ENCODE measurements around the gene CASKIN1. TPM values are rescaled to one million over a fixed set of nuclear protein-coding genes. Genes with fewer than 3 reads are reported as not detected.
"Not testable (repeated sequence)": the region's sequence is repeated elsewhere in the genome, so short reads cannot be mapped to it uniquely, and the experiment has no call there.

Gene CASKIN1
- total RNA-seq, 1 donor from 2014 or later = under 0.01 TPM

DNA sequence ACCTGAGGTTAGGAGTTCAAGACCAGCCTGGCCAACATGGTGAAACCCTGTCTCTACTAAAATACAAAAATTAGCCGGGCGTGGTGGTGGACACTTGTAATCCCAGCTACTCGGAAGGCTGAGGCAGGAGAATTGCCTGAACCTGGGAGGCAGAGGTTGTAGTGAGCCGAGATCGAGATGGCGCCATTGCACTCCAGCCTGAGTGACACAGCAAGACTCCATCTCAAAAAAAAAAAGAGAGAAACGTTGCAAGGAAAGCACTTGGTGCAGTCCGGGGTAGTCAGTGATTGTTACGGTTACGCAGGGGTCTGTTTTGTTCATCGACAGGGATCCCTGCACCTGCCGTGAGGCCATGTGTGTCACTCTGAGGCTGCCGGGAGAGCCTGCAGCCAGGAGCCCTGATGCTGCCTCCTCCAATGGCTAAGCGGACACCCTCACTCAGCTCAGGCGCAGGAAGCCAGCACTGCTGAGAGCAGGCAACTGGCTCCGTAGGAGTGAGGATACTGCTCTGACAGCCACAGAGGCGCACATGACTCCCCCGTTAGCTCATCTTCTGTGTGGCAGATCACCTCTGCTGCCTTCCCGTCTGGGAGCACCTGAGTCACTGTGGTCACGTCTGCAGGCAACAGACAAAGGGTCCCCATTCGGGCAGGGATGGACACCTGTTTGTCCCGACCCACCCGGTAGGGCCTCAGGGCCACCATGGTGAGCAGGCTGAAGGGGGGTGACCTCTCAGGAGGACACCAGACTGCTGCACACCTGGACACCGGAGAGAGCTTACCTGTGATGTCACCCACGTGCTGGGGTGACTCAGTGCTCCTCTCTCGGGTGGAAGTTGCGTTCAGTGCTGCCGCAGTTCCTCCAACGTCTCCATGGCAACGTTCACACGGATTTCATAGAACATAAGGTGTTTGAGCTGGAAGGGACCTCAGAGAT lies 53.2 kb downstream of the CASKIN1 start:
- H3K27me3 ChIP-seq (ENCODE audit: control insufficient read depth, insufficient read depth, low read length) = no peaks in the 10 kb centered on the region
- no peak for FAIRE-seq
- TF ChIP-seq, protein P1, sequence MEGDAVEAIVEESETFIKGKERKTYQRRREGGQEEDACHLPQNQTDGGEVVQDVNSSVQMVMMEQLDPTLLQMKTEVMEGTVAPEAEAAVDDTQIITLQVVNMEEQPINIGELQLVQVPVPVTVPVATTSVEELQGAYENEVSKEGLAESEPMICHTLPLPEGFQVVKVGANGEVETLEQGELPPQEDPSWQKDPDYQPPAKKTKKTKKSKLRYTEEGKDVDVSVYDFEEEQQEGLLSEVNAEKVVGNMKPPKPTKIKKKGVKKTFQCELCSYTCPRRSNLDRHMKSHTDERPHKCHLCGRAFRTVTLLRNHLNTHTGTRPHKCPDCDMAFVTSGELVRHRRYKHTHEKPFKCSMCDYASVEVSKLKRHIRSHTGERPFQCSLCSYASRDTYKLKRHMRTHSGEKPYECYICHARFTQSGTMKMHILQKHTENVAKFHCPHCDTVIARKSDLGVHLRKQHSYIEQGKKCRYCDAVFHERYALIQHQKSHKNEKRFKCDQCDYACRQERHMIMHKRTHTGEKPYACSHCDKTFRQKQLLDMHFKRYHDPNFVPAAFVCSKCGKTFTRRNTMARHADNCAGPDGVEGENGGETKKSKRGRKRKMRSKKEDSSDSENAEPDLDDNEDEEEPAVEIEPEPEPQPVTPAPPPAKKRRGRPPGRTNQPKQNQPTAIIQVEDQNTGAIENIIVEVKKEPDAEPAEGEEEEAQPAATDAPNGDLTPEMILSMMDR (IDR thresholded peaks at IDR 0.05; ENCODE audit: insufficient read depth, low read length, severe bottlenecking) = no peak
- peak; percentile 46 for DNase-seq (ENCODE audit: low read depth)
- H3K36me3 ChIP-seq (ENCODE audit: control insufficient read depth, insufficient read depth, low read length) = no peaks in the 10 kb centered on the region
- H3K4me3 ChIP-seq (ENCODE audit: low read depth, low read length) = no peak overlapping the region

DNA sequence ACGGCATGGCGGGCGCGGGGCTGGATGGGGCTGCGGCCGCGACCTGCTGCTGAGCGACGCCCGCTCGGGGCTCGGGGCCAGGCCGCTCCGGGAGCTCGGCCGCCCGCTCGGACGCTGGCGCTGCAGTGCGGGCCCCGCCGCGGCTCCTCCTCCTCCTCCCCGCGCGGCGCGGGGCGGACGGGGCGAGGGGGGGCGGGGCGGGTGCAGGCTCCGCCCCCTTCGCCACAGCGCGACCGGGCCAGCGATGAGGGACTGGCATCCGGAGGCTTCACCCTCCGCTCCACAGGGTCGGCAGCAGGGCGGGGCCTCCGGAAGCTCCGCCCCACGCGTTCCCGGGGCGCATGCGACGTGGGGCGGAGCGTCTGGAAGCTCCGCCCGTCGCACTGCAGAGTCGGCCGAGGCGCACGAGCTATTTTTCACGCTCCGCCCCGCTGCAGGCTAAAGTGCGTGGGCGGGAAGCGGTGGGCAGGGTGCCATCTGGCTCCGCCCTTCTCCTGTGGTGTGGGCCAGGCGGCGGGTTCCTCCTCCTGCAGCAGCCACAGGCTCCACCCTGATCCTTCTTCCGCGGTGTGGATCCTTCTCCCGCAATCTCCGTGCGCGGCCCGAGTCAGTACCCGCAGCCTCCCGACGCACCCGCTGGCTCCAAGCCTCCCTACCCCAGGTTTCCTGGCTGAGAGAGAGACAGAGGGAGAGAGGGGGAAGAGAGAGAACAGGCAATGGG lies 60.5 kb downstream of the CASKIN1 start, which contains the start of gene PKD1:
Gene PKD1 (minus strand): TSS at position 129 of the 721 bp plus-strand sequence. CDS start 209 bp downstream, outside the sequence.
- H3K27me3 ChIP-seq (ENCODE audit: control insufficient read depth, insufficient read depth, low read length); FAIRE-seq; H3K36me3 ChIP-seq (ENCODE audit: control insufficient read depth, insufficient read depth, low read length): not testable (repeated sequence)
- H3K4me3 ChIP-seq (ENCODE audit: low read depth, low read length) = peak within 1 kb of the TSS; percentile 45
- DNase-seq (ENCODE audit: low read depth) = peak; percentile 83

DNA sequence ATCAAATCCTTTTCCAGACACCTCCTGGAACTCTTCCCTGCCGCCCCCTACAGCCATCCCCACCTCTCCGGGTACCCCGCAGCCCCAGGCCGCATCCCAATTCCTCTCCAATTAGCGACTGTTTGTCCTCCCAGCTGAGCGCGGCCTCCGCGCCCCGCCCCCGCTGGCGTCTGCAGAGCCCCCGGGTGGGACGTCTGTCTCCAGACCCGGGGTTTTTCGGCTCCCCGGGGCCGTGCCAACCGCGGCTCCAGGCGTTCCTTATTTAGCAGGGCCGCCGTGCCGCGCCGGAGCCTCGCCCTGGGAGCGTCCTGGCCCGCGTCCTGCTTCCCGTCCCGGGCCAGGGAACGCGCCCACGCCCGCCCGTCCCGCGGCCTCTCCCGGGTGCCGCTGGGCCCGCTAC lies 61.3 kb downstream of the CASKIN1 start:
- H3K36me3 ChIP-seq (ENCODE audit: control insufficient read depth, insufficient read depth, low read length); H3K27me3 ChIP-seq (ENCODE audit: control insufficient read depth, insufficient read depth, low read length); DNase-seq (ENCODE audit: low read depth); FAIRE-seq: not testable (repeated sequence)
- peak overlapping the region; percentile 45 for H3K4me3 ChIP-seq (ENCODE audit: low read depth, low read length)

DNA sequence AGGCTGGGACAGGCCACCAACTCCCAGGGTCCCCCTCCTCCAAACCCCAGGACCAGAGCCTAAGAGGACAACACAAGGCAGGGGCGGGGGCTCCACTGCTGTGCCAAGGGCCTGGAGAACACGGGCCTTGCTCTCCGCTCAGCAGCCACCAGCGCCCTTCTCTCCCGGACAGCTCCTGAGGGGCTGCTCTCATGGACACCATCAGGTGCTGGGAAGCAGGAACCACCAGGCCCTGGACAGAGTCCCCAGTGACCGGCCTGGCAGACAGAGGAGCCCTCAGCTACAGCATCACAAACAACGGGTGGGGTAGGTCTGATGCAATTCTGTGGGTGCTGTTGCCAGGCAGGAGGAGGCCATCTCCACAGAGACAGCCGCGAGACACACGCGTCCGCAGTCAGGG lies 62.6 kb downstream of the CASKIN1 start:
- DNase-seq (ENCODE audit: low read depth); H3K27me3 ChIP-seq (ENCODE audit: control insufficient read depth, insufficient read depth, low read length); H3K4me3 ChIP-seq (ENCODE audit: low read depth, low read length); FAIRE-seq; H3K36me3 ChIP-seq (ENCODE audit: control insufficient read depth, insufficient read depth, low read length): not testable (repeated sequence)

DNA sequence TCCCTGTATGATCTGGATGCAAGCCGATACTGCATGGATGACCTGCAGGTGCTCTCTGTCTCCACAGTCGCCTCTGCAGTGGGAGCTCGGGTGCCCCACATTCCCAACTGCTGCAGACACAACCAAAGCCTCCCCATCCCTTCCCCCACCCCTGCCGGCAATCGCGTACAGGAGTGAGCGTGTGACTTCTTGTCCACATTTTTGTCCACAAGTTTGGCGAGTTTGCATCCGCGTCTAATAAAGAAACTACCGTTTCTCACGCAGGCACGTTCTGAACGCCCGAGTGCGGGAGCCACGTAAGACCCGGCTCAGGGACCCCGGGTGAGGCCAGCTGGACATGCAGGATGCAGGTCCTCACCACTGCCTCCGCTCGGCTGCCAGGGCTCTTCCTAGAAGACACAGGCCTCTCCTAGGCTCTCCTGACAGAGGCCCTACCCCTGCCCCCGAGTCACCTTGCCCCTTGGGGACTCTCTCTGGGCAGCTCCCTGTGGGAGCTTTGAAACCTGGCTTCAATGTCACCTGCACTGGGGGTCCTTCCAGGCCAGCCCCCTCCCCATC lies 66.4 kb downstream of the CASKIN1 start:
- not testable (repeated sequence) for H3K4me3 ChIP-seq (ENCODE audit: low read depth, low read length); FAIRE-seq; H3K27me3 ChIP-seq (ENCODE audit: control insufficient read depth, insufficient read depth, low read length)

DNA sequence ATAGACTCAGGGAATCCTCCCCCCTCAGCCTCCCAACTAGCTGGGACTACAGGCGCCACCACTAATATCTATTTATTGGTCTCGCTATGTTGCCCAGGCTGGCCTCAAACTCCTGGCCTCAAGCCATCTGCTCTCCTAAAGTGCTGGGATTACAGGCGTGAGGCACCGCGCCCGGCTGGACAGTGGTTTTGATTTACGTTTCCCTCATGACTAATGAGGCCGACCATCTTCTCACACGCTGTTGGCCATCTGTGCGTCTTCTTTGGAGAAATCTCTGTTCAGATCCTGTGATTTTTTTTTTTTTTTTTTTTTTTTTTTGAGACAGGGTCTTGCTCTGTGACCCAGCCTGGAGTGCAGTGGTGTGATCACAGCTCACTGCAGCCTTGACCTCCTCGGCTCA lies 67.2 kb downstream of the CASKIN1 start:
- not testable (repeated sequence) for H3K27me3 ChIP-seq (ENCODE audit: control insufficient read depth, insufficient read depth, low read length); H3K4me3 ChIP-seq (ENCODE audit: low read depth, low read length); H3K36me3 ChIP-seq (ENCODE audit: control insufficient read depth, insufficient read depth, low read length); FAIRE-seq; DNase-seq (ENCODE audit: low read depth)

More for the DNA sequence above, 66.4 kb downstream of the CASKIN1 start:
- not testable (repeated sequence) for DNase-seq (ENCODE audit: low read depth); H3K36me3 ChIP-seq (ENCODE audit: control insufficient read depth, insufficient read depth, low read length)

DNA sequence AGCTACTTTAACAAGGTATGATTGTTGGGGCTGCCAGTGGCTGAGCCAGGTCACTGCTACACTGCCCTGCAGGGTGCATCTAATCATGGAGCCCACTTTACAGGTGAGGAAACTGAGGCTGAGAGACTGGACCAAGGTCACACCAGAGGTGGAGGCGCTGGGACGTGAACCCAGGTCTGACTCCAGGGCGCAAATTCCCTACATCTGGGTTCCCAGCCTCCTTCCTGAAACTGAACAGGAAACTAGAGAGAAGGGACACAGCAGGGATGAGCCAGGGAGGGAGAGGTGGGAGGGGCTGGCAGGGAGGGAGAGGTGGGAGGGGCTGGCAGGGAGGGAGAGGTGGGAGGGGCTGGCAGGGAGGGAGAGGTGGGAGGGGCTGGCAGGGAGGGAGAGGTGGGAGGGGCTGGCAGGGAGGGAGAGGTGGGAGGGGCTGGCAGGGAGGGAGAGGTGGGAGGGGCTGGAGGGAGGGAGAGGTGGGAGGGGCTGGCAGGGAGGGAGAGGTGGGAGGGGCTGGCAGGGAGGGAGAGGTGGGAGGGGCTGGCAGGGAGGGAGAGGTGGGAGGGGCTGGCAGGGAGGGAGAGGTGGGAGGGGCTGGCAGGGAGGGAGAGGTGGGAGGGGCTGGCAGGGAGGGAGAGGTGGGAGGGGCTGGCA lies 68.7 kb downstream of the CASKIN1 start:
- peak; percentile 29 for DNase-seq (ENCODE audit: low read depth)

More for the DNA sequence above, 68.7 kb downstream of the CASKIN1 start:
- not testable (repeated sequence) for H3K27me3 ChIP-seq (ENCODE audit: control insufficient read depth, insufficient read depth, low read length); H3K4me3 ChIP-seq (ENCODE audit: low read depth, low read length); FAIRE-seq; H3K36me3 ChIP-seq (ENCODE audit: control insufficient read depth, insufficient read depth, low read length)

Other genes with a start within 250 kb of the CASKIN1 start
- under 0.01 and 0.13 TPM in 2 replicates for gene RPL3L, start 241.9 kb downstream of the CASKIN1 start, total RNA-seq
- 115 and 219 TPM in 2 replicates for gene NDUFB10, start 237.1 kb downstream of the CASKIN1 start, total RNA-seq
- 5,082 and 6,563 TPM in 2 replicates for gene RPS2, start 231.8 kb downstream of the CASKIN1 start, total RNA-seq
- gene RNF151, start 229.7 kb downstream of the CASKIN1 start, total RNA-seq = not detected in 2 replicates
- 38.5 and 44.5 TPM in 2 replicates for gene TBL3, start 224.6 kb downstream of the CASKIN1 start, total RNA-seq
- 1.6 and 2.0 TPM in 2 replicates for gene NOXO1, start 215.1 kb downstream of the CASKIN1 start, total RNA-seq
- gene GFER, start 212.4 kb downstream of the CASKIN1 start, total RNA-seq = 16.1 and 18.4 TPM in 2 replicates
- gene SYNGR3, start 206.6 kb downstream of the CASKIN1 start, total RNA-seq = 2.9 and 5.2 TPM in 2 replicates
- 26.3 and 31.9 TPM in 2 replicates for gene ZNF598, start 186.8 kb downstream of the CASKIN1 start, total RNA-seq
- gene NPW, start 176.8 kb downstream of the CASKIN1 start, total RNA-seq = 0.13 TPM in 1 of 2 replicates, not detected in the other
- 15.8 and 20.1 TPM in 2 replicates for gene NHERF2, start 169.7 kb downstream of the CASKIN1 start, total RNA-seq
- 18.6 and 44.0 TPM in 2 replicates for gene NTHL1, start 148.8 kb downstream of the CASKIN1 start, total RNA-seq
- 25.0 and 34.7 TPM in 2 replicates for gene TSC2, start 148.6 kb downstream of the CASKIN1 start, total RNA-seq
- 56.1 and 114 TPM in 2 replicates for gene PKD1, start 60.7 kb downstream of the CASKIN1 start, total RNA-seq
- gene RAB26, start 48.0 kb downstream of the CASKIN1 start, total RNA-seq = 0.26 and 0.90 TPM in 2 replicates
- gene TRAF7, start 40.8 kb downstream of the CASKIN1 start, total RNA-seq = 47.4 and 50.2 TPM in 2 replicates
- 10.9 and 11.6 TPM in 2 replicates for gene MLST8, start 8.8 kb upstream of the CASKIN1 start, total RNA-seq
- gene BRICD5, start 14.3 kb upstream of the CASKIN1 start, total RNA-seq = 0.53 and 1.2 TPM in 2 replicates
- 9.1 and 9.5 TPM in 2 replicates for gene PGP, start 18.2 kb upstream of the CASKIN1 start, total RNA-seq
- gene E4F1, start 27.0 kb upstream of the CASKIN1 start, total RNA-seq = 26.6 and 34.4 TPM in 2 replicates
- gene DNASE1L2, start 39.8 kb upstream of the CASKIN1 start, total RNA-seq = under 0.01 and 0.64 TPM in 2 replicates
- gene ECI1, start 55.0 kb upstream of the CASKIN1 start, total RNA-seq = 87.8 and 140 TPM in 2 replicates
- gene RNPS1, start 71.5 kb upstream of the CASKIN1 start, total RNA-seq = 73.5 and 84.7 TPM in 2 replicates
- under 0.01 and 0.51 TPM in 2 replicates for gene ABCA3, start 144.1 kb upstream of the CASKIN1 start, total RNA-seq
- gene CCNF, start 232.8 kb upstream of the CASKIN1 start, total RNA-seq = 3.9 and 5.4 TPM in 2 replicates

Data from bronchial epithelial cell (primary cell).